ENCODE data around the gene FOXD1. TPM values are rescaled to one million over a fixed set of nuclear protein-coding genes. Genes with fewer than 3 reads are reported as not detected.

Gene FOXD1
- total RNA-seq, result under 1 TPM in 3 of 4 donors, not detected in 1; 0.26 to 0.52 (median 0.51) TPM

DNA sequence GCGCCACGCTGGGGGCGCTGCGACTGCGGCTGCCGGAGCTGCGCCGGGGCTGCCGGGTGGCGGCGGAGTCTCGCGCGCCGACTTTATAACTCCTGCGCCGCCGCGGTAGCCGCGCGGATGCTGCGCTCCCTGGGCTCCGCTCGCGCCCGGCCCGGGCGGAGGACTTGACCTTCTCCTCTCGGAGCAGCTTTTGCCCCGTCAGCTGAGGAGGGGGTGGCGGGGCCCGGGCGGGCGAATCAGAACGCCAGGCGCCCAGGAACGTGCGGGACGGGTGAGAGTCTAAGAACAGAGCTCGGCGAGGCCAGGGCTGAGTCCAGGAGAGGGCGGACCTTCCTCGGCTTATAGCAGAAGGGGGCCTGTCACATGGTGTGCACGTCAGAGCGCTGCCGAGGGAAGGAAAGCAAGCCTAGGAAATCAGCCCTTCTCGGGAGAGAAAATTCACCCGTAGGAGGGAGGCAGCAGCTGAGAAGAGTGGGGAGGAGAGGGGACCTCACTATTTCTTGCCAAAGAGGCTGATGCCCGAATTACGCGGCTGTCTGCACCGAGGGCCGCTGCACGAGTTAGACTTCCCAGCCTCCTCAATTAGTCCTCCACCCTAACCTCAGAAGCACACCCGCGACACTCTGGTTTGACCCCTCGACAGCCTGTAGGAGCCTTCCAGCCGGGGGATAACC is at the start of gene FOXD1:
TSS of gene FOXD1 (minus strand) at position 315 of the 674 bp plus-strand sequence. CDS start 415 bp downstream, outside the sequence.
- DNase-seq (ENCODE audit: low spot score in 2 of 2), result peak in 1 of 2 donors; percentile 72
- no peaks in the 10 kb centered on the region for H3K36me3 ChIP-seq
- H3K27me3 ChIP-seq, result peaks cover 97% of the 10 kb centered on the region
- no peak within 1 kb of the TSS for H3K27ac ChIP-seq
- no peak for TF ChIP-seq POLR2A (IDR thresholded peaks at IDR 0.05)
- H3K9me3 ChIP-seq, result no peaks in the 10 kb centered on the region
- peak within 1 kb of the TSS; percentile 56 for H3K4me3 ChIP-seq
- H3K4me1 ChIP-seq, result peaks cover 30% of the 10 kb centered on the region
- 4% methylated on average over 15 of the region's 59 CpGs for WGBS

DNA sequence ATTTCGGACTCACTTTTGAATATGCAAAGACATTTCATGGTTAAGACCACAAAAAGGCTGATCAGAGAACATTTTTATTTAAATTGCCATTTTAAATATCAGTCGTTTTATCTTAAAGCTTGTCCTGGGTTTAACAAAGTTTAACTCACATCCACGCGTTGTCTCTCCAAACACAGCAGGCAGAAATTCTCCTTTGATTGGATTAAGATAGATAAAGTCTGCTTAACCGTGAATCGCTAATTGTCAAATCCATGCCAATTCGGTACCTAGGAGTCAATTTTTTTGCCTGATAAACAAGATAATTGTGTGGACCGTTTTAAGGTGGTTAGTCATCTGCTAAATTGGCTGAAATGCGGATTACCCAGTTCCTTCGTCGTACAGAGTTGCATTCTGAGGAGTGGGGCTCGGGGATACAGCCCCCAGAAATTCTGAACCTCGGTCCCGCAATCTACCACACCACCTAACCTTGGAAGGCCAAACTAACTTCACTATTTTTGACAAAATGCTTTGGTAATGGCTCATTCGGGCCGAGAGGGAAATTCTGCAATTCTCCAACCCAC is 49.0 kb upstream of the FOXD1 start:
- 39% methylated on average over 16 of the region's 16 CpGs for WGBS
- peak overlapping the region; percentile 96 for H3K27ac ChIP-seq
- H3K36me3 ChIP-seq, result peaks cover 11% of the 10 kb centered on the region
- TF ChIP-seq POLR2AphosphoS5 (IDR thresholded peaks at IDR 0.05) (no peak), EP300 (IDR thresholded peaks at IDR 0.05) (no peak)
- TF ChIP-seq, protein P1, sequence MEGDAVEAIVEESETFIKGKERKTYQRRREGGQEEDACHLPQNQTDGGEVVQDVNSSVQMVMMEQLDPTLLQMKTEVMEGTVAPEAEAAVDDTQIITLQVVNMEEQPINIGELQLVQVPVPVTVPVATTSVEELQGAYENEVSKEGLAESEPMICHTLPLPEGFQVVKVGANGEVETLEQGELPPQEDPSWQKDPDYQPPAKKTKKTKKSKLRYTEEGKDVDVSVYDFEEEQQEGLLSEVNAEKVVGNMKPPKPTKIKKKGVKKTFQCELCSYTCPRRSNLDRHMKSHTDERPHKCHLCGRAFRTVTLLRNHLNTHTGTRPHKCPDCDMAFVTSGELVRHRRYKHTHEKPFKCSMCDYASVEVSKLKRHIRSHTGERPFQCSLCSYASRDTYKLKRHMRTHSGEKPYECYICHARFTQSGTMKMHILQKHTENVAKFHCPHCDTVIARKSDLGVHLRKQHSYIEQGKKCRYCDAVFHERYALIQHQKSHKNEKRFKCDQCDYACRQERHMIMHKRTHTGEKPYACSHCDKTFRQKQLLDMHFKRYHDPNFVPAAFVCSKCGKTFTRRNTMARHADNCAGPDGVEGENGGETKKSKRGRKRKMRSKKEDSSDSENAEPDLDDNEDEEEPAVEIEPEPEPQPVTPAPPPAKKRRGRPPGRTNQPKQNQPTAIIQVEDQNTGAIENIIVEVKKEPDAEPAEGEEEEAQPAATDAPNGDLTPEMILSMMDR (IDR thresholded peaks at IDR 0.05), result no peak
- H3K9me3 ChIP-seq, result no peaks in the 10 kb centered on the region
- peaks cover 35% of the 10 kb centered on the region for H3K4me1 ChIP-seq
- H3K27me3 ChIP-seq, result no peaks in the 10 kb centered on the region
- H3K4me3 ChIP-seq, result peak overlapping the region; percentile 89
- DNase-seq (ENCODE audit: low spot score in 2 of 2), result no peak

DNA sequence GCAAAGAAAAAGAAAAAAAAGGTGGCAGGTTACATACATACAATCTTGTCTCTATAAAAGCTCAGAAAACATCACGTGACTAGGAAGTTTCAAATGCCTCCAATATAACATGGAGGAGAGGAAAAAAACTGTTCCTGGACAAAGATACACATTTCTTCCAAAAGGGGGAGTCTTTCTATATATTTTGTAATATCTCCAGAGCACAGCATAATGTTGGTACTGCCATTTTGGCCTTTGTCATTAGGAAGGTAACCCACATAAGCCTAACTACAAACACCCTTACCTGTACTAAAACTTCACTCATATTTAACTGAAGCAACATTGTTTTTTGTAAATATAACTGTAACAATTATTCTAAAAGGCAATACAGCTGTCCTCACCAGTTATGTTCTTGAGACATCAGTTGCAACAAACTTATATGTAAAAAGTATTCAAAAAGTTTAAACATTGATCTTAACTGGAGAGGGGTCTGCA is 48.4 kb upstream of the FOXD1 start:
- Histone ChIP-seq H3K27ac (no peak overlapping the region), H3K4me3 (no peak overlapping the region), H3K4me1 (peaks cover 35% of the 10 kb centered on the region), H3K36me3 (peaks cover 5% of the 10 kb centered on the region), H3K27me3 (no peaks in the 10 kb centered on the region), H3K9me3 (no peaks in the 10 kb centered on the region)
- TF ChIP-seq EP300 (IDR thresholded peaks at IDR 0.05), result no peak
- no peak for TF ChIP-seq POLR2AphosphoS5 (IDR thresholded peaks at IDR 0.05)
- TF ChIP-seq, protein P1 (IDR thresholded peaks at IDR 0.05), result no peak
- no peak for TF ChIP-seq POLR2A (IDR thresholded peaks at IDR 0.05)
- no peak for DNase-seq (ENCODE audit: low spot score in 2 of 2)
- WGBS, result 40% methylated on average over 1 of the region's 1 CpG

DNA sequence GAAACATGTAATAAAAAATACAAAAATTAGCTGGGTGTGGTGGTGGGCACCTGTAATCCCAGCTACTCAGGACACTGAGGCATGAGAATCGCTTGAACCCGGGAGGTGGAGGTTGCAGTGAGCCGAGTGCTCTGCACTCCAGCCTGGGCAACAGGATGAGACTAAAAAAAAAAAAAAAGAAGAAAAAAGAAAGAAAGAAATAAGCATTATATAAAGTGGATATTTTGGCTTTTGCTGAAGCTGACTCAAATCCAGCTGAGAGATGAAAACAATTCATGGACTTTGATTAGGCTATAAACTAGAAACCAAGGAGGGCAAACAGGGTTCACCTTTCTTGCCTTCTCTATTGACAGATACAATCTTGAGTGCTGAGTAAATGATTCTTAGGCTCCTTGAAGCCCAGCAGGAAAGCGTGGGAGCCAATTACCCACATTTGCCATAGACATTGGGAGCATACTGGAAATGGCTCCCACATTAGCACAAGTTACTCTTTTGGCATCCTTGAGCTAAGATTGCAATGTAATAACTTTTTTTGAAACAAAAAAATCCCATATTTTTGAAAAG is 47.3 kb upstream of the FOXD1 start:
- WGBS, result 87% methylated on average over 4 of the region's 4 CpGs
- peaks cover 32% of the 10 kb centered on the region for H3K4me1 ChIP-seq
- H3K27ac ChIP-seq, result no peak overlapping the region
- H3K4me3 ChIP-seq, result no peak overlapping the region
- H3K36me3 ChIP-seq, result no peaks in the 10 kb centered on the region
- no peaks in the 10 kb centered on the region for H3K9me3 ChIP-seq
- H3K27me3 ChIP-seq, result no peaks in the 10 kb centered on the region
- no peak for TF ChIP-seq POLR2A (IDR thresholded peaks at IDR 0.05)
- TF ChIP-seq, protein P1 (IDR thresholded peaks at IDR 0.05), result no peak
- no peak for TF ChIP-seq POLR2AphosphoS5 (IDR thresholded peaks at IDR 0.05)
- no peak for TF ChIP-seq EP300 (IDR thresholded peaks at IDR 0.05)
- DNase-seq (ENCODE audit: low spot score in 2 of 2), result no peak

DNA sequence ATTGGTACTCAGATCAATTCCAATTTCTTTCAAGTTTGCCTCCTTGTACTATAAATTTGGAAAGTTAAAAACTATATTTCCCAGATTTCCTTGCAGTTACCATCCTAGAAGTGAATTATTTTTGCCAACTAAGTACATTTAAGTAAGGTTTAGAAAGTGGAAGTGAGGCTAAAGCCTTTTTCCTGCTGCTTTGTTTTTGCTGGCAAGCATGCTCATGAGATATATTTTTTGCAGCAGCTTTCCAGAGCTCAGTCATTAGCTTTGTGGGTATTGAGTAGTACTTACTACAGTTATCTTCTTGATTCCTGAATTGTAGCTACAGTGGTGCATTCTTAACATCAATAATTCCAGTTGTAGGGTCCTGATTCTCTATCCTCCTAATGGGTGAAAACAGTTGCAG is 46.1 kb upstream of the FOXD1 start:
- no peaks in the 10 kb centered on the region for H3K27me3 ChIP-seq
- TF ChIP-seq, protein P1 (IDR thresholded peaks at IDR 0.05), result no peak
- TF ChIP-seq POLR2AphosphoS5 (IDR thresholded peaks at IDR 0.05) (no peak), EP300 (IDR thresholded peaks at IDR 0.05) (no peak), POLR2A (IDR thresholded peaks at IDR 0.05) (no peak)
- no peak for DNase-seq (ENCODE audit: low spot score in 2 of 2)

More for the DNA sequence above, 46.1 kb upstream of the FOXD1 start:
- Histone ChIP-seq H3K9me3 (no peaks in the 10 kb centered on the region), H3K36me3 (no peaks in the 10 kb centered on the region), H3K27ac (no peak overlapping the region), H3K4me1 (peaks cover 21% of the 10 kb centered on the region), H3K4me3 (no peak overlapping the region)
